ENCODE data around the gene AMOT.

The AMOT gene

GRCh38 chrX:112751076-112751475 lies 89.6 kb downstream of the AMOT start:
- Histone ChIP-seq H3K27ac (ENCODE audit: extremely low read depth, low read depth, low read length) (no peak overlapping the region), H3K4me1 (ENCODE audit: control insufficient read depth, insufficient read depth, low read length) (no peaks in the 10 kb centered on the region), H3K9me3 (ENCODE audit: control insufficient read depth, insufficient read depth, low read depth, low read length) (no peaks in the 10 kb centered on the region), H3K4me3 (ENCODE audit: low read depth, low read length) (no peak overlapping the region), H3K36me3 (ENCODE audit: control insufficient read depth in 2 of 2, insufficient read depth in 1 of 2, low read length in 2 of 2) (no peaks in the 10 kb centered on the region)
- POLR2A ChIA-PET, result no interaction called here
- CTCF ChIA-PET, result no interaction called here
- TF ChIP-seq GFI1B (tag by site-specific recombination; IDR thresholded peaks at IDR 0.05) (no peak), IKZF3 (tag by site-specific recombination; IDR thresholded peaks at IDR 0.05) (no peak), SALL2 (tag by site-specific recombination; IDR thresholded peaks at IDR 0.05; ENCODE audit: borderline replicate concordance) (no peak), ZNF837 (tag by site-specific recombination; IDR thresholded peaks at IDR 0.05) (no peak), ZNF366 (tag by site-specific recombination; conservative IDR thresholded peaks at IDR 0.05) (no peak), ZNF37A (tag by site-specific recombination; IDR thresholded peaks at IDR 0.05) (no peak), ZNF501 (tag by site-specific recombination; IDR thresholded peaks at IDR 0.05) (no peak), ZSCAN30 (tag by site-specific recombination; IDR thresholded peaks at IDR 0.05) (no peak), PATZ1 (tag by site-specific recombination; IDR thresholded peaks at IDR 0.05) (no peak), ZNF266 (tag by site-specific recombination; IDR thresholded peaks at IDR 0.05; ENCODE audit: low read depth) (no peak), ZNF530 (tag by site-specific recombination; IDR thresholded peaks at IDR 0.05; ENCODE audit: low read depth) (no peak), ZNF221 (tag by site-specific recombination; IDR thresholded peaks at IDR 0.05; ENCODE audit: borderline replicate concordance) (no peak), ZNF624 (tag by site-specific recombination; IDR thresholded peaks at IDR 0.05) (no peak), ZFP37 (tag by site-specific recombination; IDR thresholded peaks at IDR 0.05) (no peak), ZNF830 (tag by site-specific recombination; IDR thresholded peaks at IDR 0.05; ENCODE audit: low read depth) (no peak), ZNF664 (tag by site-specific recombination; IDR thresholded peaks at IDR 0.05) (no peak), ZNF121 (tag by site-specific recombination; IDR thresholded peaks at IDR 0.05) (no peak)
- TF ChIP-seq, protein P1, sequence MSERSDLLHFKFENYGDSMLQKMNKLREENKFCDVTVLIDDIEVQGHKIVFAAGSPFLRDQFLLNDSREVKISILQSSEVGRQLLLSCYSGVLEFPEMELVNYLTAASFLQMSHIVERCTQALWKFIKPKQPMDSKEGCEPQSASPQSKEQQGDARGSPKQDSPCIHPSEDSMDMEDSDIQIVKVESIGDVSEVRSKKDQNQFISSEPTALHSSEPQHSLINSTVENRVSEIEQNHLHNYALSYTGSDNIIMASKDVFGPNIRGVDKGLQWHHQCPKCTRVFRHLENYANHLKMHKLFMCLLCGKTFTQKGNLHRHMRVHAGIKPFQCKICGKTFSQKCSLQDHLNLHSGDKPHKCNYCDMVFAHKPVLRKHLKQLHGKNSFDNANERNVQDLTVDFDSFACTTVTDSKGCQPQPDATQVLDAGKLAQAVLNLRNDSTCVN (tag by site-specific recombination; optimal IDR thresholded peaks at IDR 0.05), result no peak
- TF ChIP-seq, protein P2, sequence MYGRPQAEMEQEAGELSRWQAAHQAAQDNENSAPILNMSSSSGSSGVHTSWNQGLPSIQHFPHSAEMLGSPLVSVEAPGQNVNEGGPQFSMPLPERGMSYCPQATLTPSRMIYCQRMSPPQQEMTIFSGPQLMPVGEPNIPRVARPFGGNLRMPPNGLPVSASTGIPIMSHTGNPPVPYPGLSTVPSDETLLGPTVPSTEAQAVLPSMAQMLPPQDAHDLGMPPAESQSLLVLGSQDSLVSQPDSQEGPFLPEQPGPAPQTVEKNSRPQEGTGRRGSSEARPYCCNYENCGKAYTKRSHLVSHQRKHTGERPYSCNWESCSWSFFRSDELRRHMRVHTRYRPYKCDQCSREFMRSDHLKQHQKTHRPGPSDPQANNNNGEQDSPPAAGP (tag by site-specific recombination; IDR thresholded peaks at IDR 0.05), result no peak

DNA sequence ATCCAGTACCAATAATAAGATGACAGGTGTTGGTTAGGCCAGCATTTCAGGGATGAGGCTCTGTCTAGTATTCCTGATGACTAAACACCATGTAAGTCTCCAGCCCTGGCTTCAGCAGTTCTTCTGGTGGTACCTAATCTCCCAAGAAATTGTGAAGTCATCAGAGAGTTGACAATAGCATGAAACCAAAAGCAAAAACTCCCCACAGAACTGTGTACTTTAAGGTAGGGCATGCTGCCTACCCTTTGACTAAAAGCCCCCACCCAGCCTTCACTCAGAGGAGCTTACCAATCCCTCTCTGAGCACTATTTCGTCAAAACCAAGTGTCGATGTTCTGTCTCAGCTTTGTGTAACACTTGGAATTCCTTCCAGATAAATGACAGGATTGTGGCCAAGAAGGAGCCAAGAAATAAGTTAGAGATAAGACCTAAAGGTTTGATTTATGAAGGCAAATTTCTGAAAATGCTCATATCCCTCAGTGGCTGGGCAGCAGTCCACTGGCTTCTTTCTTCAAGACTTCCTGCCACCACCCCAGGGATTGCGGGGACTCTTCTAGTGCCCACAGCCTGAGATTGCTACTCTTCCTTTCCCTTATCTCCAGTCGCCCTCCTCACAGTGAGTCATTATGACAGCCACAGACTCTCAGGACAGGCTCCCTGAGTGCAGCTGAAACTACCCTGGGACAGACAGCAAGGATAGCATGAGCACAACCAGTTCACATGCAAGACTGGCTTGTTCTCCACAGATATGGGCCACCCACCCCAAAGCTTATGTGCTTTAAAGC lies 93.6 kb downstream of the AMOT start:
- no peaks in the 10 kb centered on the region for H3K36me3 ChIP-seq (ENCODE audit: control insufficient read depth in 2 of 2, insufficient read depth in 1 of 2, low read length in 2 of 2)
- ChIA-PET POLR2A (no interaction called here), CTCF (no interaction called here)
- no peak overlapping the region for H3K4me3 ChIP-seq (ENCODE audit: low read depth, low read length)
- no peak overlapping the region for H3K27ac ChIP-seq (ENCODE audit: extremely low read depth, low read depth, low read length)
- no peaks in the 10 kb centered on the region for H3K9me3 ChIP-seq (ENCODE audit: control insufficient read depth, insufficient read depth, low read depth, low read length)
- no peaks in the 10 kb centered on the region for H3K4me1 ChIP-seq (ENCODE audit: control insufficient read depth, insufficient read depth, low read length)
- no peak for TF ChIP-seq ZNF280C (tag by site-specific recombination; IDR thresholded peaks at IDR 0.05)
- no peak for TF ChIP-seq ZNF560 (tag by site-specific recombination; IDR thresholded peaks at IDR 0.05; ENCODE audit: borderline replicate concordance)
- TF ChIP-seq ZSCAN18 (tag by site-specific recombination; IDR thresholded peaks at IDR 0.05), result no peak
- no peak for TF ChIP-seq ZNF549 (tag by site-specific recombination; IDR thresholded peaks at IDR 0.05)
- TF ChIP-seq ZNF600 (tag by site-specific recombination; IDR thresholded peaks at IDR 0.05), result no peak
- no peak for TF ChIP-seq TCF7L2 (IDR thresholded peaks at IDR 0.05; ENCODE audit: borderline replicate concordance, low read depth, low read length)
- no peak for TF ChIP-seq ZFP69B (tag by site-specific recombination; IDR thresholded peaks at IDR 0.05)
- TF ChIP-seq ZNF302 (tag by site-specific recombination; IDR thresholded peaks at IDR 0.05; ENCODE audit: low read depth), result no peak
- TF ChIP-seq ZNF19 (tag by site-specific recombination; IDR thresholded peaks at IDR 0.05; ENCODE audit: low read depth), result no peak
